H1 (cell line): ENCODE measurements around the gene COL12A1.

Experiments used
- ATF2 ChIP-seq: IDR thresholded peaks from 2 replicates; pipeline ENCODE4 v1.6.1; 2012; ENCODE audit warnings: low read length, inconsistent platforms
- BRCA1 ChIP-seq: IDR thresholded peaks from 2 replicates; pipeline ENCODE4 v1.6.1; 2012; ENCODE audit warnings: low read depth, low read length, improper control_type of control experiment
- CHD2 ChIP-seq: IDR thresholded peaks from 2 replicates; pipeline ENCODE4 v1.6.1; 2012; ENCODE audit warnings: low read length, improper control_type of control experiment
- CTCF ChIP-seq, 3 experiments: IDR thresholded peaks; 1 replicate in 2 of 3; 2 replicates in 1 of 3; pipeline versions ENCODE4 v1.5.1 to v1.6.1; 2011; ENCODE audit warnings: low read length in 3 of 3, mild to moderate bottlenecking in 3 of 3, inconsistent platforms in 2 of 3, low read depth in 1 of 3, moderate library complexity in 1 of 3; ENCODE audit not compliant: insufficient read depth in 1 of 3; ENCODE audit errors: control extremely low read depth in 1 of 3
- HDAC2 ChIP-seq, 2 experiments: fragments of 300-600 bp in 1 of 2; sonication (generic) in 1 of 2; IDR thresholded peaks; 2 replicates each; pipeline ENCODE4 v1.6.1; 2011 to 2012; ENCODE audit warnings: low read depth in 2 of 2, low read length in 2 of 2, mild to moderate bottlenecking in 2 of 2, moderate library complexity in 2 of 2, borderline replicate concordance in 1 of 2, inconsistent platforms in 1 of 2
- KDM1A ChIP-seq: fragments of 200-600, 300-600 bp; sonication (generic); IDR thresholded peaks from 2 replicates; pipeline ENCODE4 v1.7.1; 2016; ENCODE audit warnings: mild to moderate bottlenecking, low read length, borderline replicate concordance
- MAX ChIP-seq: IDR thresholded peaks from 2 replicates; pipeline ENCODE4 v1.6.1; 2012; ENCODE audit warnings: inconsistent platforms
- NANOG ChIP-seq: IDR thresholded peaks from 2 replicates; pipeline ENCODE4 v1.6.1; 2011; ENCODE audit warnings: low read length, low read depth, mild to moderate bottlenecking, inconsistent platforms; ENCODE audit not compliant: insufficient read depth, poor library complexity, severe bottlenecking
- SP2 ChIP-seq: IDR thresholded peaks from 2 replicates; pipeline ENCODE4 v1.6.1; 2012; ENCODE audit warnings: mild to moderate bottlenecking, low read length, inconsistent platforms
- TEAD4 ChIP-seq: IDR thresholded peaks from 2 replicates; pipeline ENCODE4 v1.6.1; 2012; ENCODE audit warnings: low read depth, low read length, inconsistent platforms, mixed read lengths

- no peak for TF ChIP-seq CTCF (IDR thresholded peaks at IDR 0.05; ENCODE audit: control extremely low read depth in 1 of 3, insufficient read depth in 1 of 3, low read depth in 1 of 3, low read length in 3 of 3)
- no peak for TF ChIP-seq TEAD4
- no peak for TF ChIP-seq NANOG
- no peak for TF ChIP-seq KDM1A
- no peak for TF ChIP-seq SP2
- no peak for TF ChIP-seq ATF2
- no peak for TF ChIP-seq CHD2
- TF ChIP-seq MAX, result no peak
- TF ChIP-seq HDAC2 (IDR thresholded peaks at IDR 0.05; ENCODE audit: borderline replicate concordance in 1 of 2, low read depth in 2 of 2, low read length in 2 of 2), result no peak
- TF ChIP-seq BRCA1, result no peak
These were observed 97.9 kb downstream of the COL12A1 start for GRCh38 chr6:75107913-75108312.
